DMS79 treated with DMSO at 0.1 percent for 48 hours (cell line): ENCODE results near the gene HAUS7.

Experiments used
- DNase-seq: peaks from one replicate; lab custom pipeline; 2025; lab: John Stamatoyannopoulos, UW

Gene HAUS7

DNA sequence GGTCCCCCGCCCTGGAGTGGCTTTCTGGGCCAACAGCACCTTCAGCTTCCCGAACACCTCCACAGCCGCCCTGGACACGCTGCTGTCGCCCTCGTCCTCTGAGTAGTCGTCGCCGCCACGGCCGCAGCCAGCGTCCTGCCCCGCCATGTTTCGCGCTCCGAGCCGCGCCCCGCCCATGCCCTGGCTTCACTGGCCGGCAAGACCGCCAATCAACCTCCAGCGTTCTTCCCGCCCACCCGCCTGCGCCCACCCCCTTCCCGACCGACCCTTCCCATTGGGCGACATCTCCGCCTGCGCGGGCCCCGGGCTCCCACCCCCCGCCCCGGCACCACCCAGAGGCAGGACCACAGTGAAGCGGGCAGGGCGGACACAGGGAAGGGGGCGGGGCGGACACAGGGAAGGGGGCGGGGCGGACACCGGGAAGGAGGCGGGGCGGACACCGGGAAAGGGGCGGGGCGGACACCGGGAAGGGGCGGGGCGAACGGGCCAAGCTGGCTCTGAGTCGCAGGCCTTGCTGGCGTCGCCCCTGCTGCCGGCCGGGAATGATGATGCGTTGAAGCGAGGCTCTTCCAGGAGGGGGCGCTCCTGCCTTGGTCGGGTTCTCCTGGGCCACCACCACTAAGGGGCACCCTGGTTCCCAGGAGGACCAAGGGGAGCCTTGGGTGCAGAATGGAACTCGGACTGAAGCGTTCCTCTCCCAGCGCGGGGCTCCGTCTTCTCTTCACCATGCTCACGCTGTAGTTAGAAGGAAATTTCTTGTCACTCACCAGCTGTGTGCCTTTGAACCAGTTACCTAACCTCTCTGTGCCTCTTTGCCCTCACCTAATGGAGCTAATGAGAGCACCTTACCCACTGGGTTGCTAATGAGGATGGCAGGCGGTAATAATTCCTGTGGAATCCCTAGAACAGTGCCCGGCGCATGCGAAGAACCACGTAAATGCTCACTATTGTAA, at the start of gene HAUS7:
HAUS7 (minus strand) TSS at position 166 of the 953 bp plus-strand sequence; CDS start at position 147, 19 bp downstream.
- DNase-seq: peak; percentile 76

DNA sequence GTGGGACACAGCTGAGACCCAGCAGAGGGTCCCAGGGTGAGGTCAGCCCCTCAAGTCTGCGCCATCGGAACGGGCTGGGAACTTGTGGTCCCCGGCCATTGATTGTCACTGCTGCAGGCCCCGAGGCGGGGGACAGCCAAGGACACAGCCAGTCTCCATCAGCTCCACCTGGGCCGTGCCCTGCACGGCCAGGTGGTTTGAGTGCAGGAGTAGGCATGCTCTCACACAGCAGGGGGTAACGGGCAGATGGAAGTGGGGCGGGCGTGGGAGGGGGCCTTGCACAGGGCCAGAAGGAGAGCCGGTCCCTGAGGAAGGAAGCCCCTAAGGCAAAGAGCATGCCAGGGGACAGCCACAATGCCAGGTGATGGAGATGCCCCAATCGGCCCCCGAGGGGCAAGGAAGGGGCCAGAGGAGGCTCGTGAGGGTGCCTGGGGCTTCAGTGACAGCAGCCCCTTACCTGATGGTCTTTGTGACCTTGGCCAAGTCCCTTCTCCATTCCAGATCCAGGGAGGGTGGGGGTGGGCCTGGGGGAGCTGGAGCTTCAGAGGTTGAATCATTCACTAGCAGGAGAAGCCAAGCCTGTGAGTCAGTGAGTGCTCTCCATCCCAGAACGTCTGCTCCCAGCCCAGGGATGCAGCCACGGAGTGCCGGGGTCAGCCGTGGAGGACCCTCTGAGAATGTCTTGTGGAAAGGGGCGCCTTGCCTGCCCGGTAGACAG, 49.4 kb upstream of the HAUS7 start:
- no peak for DNase-seq

DNA sequence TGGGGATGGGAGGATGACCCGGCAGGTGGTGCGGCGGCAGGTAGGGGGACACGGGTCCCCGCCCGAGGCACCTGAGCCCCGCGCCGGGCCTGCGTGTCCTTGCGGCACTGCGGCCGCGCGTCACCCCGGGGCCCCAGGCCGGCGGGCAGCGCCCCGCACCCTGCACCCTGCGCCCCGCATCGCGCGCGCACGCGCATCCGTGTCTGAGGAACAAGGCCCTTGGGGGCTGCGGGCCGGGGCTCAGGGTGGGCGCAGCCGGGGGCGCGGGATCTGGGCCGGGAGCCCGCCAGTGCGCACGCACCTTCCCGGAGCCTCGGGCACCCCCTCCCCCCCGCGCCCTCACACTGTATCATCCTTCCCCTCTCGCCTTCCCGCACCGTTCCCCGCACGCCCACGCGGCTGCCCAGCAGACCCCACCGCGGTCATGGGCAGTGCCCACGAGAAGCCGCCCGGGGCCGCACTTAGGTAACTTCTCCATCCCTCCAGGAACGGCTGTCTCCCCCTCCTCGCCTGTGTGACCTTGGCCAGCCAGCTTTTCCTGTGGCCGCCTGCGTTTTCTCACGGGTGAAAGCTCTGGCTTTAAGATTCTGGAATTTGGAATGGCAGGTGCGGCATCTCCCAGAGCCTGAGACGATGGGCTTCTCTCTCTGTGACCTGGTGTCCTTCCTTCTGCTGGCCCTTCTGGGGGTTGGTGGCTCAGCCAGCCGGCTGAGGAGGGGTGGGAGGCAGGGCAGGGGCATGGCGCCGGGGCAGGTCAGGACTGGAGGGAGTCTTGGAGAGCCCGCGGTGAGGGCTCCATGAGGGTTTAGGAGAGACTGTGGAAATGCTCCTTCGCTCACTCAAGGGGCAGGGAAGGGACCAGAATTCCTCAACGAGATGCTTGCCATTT, 47.8 kb upstream of the HAUS7 start:
- DNase-seq: no peak

DNA sequence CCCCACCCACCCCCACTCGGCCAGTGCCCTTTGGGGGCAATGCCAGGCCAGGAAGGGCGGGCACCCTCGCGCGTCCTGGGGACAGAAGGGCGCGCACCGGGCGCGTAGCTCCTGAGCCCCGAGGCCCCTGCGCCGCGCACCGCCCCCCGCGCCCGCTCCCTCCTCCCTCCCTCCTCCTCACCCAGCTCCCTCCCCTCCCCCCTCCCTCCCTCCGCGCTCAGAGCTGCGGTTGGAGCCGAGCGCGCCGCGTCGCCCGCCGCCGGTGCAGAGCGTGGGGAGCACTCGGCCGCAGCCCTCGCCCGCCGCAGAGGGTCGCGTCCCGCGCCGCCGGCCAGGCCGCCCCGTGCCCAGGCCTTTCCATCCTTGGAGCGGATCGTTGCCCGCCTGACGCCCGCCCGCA, 47.0 kb upstream of the HAUS7 start, which contains the start of gene ATP2B3:
ATP2B3 (plus strand) TSS at position 220 of the 400 bp plus-strand sequence. CDS start 18,606 bp downstream, outside the sequence.
- DNase-seq: no peak

DNA sequence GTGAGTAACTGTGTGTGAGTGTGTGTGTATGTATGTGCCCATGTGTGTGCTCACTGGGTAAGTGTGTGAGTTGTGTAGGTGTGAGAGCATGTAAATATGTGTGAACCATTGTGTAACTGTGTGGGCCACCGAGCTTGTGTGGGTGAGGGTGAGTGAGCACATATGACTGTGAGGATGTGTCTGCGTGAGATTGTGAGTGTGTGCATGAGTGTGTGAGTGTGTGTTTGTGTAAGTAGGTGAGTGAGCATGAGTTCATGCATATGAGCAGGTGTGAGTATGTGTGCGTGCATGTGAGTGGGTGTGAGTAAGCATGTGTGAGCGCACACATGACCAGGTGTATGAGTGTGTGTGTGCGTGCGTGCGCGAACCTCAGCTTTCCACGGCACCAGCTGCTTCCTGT, 45.7 kb upstream of the HAUS7 start:
- DNase-seq: no peak

DNA sequence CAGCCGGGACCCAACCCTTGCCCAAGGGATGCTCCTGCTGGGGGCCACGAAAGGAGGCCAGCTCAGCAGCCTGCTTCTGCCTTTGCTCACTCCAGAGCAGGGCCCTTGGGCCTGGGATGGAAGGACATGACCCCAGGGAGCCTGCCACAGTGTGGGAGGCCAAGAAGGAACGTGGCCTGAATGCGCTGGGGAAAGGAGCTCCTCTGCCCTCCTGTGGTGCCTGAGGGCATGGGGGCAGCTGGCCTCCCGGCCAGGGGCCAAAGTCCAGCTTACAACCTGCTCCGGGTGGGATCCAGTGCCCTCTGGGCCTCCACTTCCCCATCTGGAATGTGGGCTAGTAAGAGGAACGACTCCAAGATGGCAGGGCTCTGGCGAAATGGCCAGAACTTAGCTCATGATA, 45.1 kb upstream of the HAUS7 start:
- DNase-seq: no peak

DNA sequence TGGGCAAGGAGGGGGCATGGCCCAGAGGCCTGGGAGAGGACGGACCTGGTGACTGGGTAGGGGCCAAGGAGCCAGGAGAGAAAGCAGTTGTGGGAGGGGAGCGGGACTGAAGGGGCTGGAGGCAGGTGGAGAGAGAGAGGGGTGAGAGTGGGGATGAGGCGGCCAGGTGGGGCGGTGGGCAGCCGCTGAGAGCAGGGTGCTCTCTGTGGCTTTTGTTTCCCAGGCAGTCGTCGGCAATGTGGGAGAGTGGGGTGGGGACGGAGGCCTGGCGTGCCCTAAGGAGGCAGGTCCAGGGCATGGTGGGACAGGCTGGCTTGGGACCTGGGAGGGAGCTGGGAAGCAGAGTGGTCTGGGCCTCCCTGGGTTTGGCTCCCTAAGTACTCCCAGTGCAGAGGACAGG, 43.9 kb upstream of the HAUS7 start:
- DNase-seq: no peak

DNA sequence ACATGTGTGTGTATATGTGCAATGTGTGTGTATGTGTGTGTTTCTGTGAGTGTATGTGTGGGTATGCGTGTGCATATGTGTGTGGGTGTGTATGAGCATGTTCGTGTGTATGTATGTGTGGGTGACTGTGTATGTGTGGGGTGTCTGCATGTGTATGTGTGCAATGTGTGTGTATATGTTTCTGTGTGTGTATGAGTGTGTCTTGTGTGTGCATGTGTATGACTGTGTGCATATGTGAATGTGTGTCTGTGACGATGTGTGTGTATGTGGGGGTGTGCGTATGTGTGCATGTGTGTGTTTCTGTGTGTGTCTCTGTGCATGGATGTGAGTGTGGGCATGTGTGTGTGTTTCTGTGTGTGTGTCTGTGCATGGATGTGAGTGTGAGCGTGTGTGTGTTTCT, 42.9 kb upstream of the HAUS7 start:
- DNase-seq: no peak

DNA sequence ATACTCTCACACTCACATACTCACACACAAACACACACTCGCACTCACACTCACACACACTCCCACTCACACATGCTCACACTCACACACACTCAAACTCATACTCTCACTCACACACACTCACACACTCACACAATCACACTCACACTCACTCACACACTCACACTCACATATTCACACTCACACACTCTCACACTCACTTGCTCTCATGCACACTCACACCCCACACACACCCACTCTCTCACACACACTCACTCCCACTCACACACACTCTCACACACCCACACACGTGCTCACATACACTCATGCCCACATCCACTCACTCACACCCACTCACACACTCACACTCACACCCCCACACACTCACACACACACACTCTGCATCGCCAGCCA, 42.1 kb upstream of the HAUS7 start:
- no peak for DNase-seq

DNA sequence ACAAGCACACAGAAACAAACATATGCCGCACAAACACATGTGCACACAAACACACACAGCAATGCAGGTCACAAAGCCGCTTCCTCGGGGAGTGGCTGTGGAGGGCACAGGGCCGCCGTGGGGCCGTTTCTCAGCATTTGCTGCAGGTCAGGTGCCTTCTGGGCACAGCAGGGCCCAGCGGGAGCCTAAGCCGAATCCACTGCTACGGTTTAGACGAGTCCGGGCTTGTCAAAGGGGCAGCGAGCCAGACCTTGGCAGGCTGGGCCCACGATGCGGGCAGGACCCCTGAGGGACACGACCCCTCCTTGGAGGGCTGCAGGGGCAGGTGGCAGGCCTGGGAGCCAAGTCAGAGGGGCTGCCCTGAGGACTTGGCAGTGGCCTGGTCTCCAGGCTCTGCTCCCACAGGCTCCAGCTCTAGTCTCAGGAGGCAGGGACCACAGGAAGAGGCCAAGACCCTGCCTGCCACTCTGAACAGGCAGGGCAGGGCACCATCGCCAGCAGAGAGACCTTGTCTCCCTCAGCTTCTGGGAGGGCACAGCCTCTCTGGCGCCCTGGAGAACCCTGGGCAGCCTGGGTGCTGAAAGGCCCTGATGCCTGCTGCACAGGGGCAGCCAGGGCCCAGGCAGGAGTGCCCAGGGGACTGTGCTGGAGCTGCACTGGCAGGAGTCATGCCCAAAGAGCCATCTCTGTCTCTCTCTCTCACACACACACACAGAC, 41.6 kb upstream of the HAUS7 start:
- peak; percentile 52 for DNase-seq

DNA sequence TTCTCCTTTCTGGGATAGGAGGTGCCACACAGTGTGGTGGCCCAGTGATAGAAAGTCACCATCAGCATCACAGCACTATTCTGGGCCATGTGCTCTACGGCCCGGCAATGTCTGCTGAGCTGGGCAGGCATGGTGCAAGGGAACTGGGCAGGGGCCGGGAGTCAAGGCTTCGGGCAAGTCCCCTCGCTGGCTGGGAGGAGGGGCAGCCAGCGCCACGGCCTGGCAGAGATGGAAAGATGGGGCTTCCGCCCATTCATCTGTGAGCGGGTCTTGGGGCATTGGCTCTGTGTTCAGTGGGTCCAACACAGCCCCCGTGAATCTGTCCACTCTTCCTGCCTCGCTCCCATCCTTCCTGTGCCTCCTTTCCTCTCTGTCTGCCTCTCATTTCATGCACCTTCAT, 40.0 kb upstream of the HAUS7 start:
- no peak for DNase-seq

DNA sequence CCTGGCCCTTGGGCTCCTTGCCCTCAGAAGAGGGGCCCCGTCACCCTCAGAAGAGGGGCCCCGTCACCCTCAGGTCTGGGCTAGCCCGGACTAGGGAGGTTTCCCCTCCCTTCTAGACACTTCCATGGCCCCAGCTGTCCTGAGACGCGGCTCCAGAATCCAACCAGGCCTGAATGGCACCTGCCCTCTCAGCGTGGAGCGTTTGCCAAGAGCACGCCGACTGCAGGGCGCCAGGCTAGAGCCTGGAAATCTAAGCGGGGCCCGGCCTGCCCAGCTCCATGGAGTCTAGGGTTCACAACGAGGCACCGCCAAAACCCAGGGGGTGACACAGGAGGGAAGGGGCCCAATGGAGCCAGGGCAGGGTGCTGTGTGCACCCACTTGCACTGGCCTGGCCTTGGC, 39.2 kb upstream of the HAUS7 start:
- no peak for DNase-seq

DNA sequence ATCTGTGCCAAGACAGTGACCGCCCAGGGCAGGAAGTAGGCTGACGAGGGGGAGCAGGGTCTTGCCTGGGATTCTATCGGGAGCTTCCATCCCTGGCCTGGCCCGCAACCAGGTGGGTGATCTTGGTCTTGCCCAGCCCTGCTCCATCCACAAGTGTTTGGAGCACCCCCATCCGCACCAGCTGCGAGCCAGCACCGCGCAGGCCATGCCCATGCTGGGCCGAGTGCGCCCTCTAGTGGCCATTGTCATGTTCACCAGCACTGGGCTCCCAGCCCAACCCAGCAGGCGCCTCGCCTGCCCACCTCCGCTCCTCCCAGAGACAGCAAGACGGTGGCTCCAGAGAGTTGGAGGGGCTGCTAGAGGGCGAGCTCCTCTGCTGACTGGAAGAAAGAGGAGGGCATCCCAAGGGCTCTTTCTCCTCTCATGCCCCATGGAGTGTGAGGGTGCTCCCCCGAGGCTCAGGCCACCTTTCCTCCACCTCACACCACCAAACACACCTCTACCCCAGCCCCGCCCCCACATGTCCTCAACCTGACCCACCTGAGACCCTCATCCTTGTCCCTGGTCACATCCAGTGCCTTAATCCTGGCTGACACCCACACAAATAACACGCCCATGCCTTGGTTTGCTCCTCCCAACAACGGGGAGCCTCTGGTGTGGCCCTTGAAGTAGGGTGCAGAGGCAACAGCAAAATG, 37.3 kb upstream of the HAUS7 start:
- DNase-seq: peak; percentile 61

DNA sequence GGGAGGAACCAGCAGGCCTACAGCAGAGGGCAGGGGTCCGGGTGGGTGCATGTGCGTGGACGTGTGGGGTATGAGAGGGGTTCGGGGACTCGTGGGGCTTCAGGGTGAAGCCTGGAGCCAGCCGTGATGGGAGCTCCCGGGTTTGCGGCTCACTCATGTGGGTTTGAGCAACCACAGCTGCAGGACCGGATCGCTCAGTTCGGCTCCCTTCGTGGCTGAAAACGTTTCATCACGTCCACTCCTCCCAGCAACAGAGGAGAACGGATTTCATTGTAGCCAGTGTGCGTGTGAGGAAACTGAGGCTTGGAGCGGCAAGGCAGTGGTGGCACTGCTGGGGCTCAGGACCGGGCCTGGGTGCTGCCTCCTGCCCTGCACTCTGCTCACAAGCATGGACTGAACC, 35.0 kb upstream of the HAUS7 start:
- DNase-seq: no peak

DNA sequence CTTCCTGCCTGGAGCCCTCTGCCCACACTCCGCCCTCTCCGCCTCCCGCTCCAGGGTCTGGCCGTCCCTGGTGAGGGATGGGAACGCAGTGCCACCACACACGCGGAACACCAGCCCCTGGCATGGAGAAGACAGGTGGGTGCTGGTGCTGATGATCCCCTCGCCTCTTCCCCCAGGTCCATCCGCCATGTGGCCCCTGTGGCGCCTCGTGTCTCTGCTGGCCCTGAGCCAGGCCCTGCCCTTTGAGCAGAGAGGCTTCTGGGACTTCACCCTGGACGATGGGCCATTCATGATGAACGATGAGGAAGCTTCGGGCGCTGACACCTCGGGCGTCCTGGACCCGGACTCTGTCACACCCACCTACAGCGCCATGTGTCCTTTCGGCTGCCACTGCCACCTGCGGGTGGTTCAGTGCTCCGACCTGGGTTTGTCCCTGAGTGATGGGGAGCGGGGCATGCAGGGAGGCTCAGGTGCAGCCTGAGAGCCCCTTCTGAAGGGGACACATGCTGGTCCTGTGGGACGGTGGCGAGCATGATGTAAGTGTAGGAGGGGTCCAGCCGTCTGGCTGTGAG, 34.2 kb upstream of the HAUS7 start:
- DNase-seq: no peak

DNA sequence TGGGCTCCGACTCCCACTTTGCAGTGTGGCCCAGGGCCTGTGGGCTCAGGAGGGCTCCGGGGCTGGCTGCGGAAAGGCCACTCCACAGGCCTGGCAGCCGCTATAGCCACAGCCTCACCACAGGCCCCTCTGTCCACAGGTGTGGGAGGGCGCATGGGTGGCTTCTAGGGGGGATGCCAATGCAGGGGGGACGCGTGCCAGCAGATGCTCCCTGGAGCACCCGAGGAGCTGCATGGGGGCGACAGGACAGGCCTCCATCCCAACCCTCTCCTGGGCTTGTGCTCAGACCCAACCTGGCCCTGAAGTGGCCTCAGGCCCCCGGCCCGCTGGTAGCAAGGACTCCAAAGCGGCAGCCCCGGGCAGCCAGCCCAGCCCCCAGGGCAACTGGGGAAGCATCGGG, 32.4 kb upstream of the HAUS7 start:
- no peak for DNase-seq

DNA sequence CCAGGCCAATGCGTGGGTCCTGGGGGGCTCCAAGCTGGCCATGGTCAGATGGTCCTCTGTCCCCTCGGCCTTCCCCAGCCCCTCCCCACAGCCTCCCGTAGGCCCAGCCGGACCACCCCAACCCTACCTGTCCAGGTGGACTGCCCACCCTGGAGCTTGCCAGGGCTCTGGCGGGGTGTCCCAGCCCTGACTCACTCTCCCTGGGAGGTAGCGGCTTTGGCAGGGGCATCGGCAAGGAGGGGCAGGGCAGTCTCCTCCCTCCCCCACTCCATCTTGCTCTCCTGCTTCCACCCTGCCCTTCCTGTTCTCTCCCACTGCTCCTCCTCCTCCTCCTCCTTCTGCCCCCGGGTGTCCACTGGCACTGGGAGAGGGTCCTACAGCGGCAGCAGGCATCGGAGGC, 31.8 kb upstream of the HAUS7 start:
- no peak for DNase-seq

DNA sequence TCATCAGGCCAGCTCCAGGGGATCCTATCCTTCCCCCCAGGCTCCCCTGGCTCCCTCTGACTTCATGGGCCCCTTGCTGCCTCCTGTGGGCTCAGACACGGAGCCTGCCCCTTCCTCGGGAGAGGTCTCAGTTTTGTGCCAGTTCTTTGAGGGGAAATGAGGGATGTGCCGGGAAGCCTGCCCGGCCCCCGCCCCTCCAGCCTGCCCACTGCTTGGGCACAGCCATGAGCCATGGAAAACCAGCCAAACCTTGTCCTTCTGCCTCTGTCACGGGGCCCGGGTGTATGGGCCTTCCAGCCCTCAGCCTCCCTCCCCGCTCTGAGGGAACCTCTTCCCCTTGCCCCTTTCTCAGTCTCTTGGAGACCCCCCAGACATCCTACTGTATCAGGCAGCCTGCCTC, 31.2 kb upstream of the HAUS7 start:
- DNase-seq: no peak

DNA sequence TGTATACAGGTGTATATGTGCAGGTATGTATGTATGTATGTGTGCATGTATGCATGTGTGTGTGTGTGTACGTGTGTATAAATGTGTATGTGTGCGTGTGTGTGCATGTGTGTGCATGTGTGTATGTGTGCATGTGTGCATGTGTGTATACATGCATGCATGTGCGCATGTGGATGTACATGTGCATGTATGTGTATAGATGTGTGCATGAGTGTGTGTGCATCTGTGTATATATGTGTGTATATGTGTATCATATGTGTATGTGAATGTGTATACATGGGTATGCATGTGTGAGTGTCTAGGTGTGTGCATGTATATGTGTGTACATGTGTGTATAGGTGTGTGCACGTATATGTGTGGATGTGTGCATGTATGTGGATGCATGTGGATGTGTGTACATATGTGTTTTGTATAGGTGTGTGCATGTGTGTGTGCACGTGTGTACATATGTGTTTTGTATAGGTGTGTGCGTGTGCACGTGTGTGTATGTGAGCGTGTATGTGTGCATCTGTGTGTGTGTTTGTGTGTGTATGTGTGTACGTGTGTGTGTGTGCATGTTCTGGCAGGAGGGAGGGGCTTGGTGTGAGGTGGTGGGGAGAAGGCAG, 30.4 kb upstream of the HAUS7 start:
- no peak for DNase-seq

DNA sequence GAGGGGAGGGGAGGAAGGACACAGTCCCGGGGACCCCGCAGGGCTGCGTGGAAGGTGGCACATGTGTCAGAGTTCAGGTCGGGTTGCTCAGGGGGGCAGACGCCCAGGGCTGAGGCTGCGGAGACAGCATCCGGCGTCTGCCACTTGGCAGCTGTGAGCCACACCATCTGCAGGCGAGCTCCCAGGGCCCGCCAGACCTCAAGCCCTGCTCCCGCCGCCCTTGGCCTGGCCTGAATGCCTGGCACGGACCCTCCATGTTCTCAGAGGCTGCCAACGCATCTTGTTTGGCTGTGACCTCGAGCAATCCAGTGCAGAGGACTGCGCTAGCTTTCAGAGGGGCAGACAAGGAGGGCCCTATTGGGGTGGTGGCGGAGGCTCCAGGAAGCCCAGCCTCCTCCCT, 29.5 kb upstream of the HAUS7 start:
- DNase-seq: no peak
